Peyer's patch (tissue), 4 donors: Measurements from ENCODE around the gene THRSP. TPM values are rescaled to one million over a fixed set of nuclear protein-coding genes. Genes with fewer than 3 reads are reported as not detected.

ENCODE experiments used
- DNase-seq, 3 donors: peaks; one replicate each; pipeline ENCODE4 v3.0.0-alpha.2; 2017 to 2019
- H3K27ac ChIP-seq, 4 donors: fragments of 200-600 bp; sonication (generic); one replicate each; pipeline ENCODE4 v1.5.1; 2016 to 2019
- H3K27me3 ChIP-seq, 2 donors: fragments of 200-600 bp; sonication (generic); one replicate each; pipeline ENCODE4 v1.5.1; 2019
- H3K36me3 ChIP-seq, 3 donors: fragments of 200-600 bp; sonication (generic); one replicate each; pipeline ENCODE4 v1.5.1; 2016 to 2019
- H3K4me1 ChIP-seq, 4 donors: fragments of 200-600 bp; sonication (generic); one replicate each; pipeline ENCODE4 v1.5.1; 2016 to 2019
- H3K4me3 ChIP-seq, 4 donors: fragments of 200-600 bp; sonication (generic); 1 replicate in 3 of 4; 2 replicates in 1 of 4; pipeline ENCODE4 v1.5.1; 2016 to 2019; ENCODE audit warnings: mild to moderate bottlenecking in 1 of 4
- H3K9me3 ChIP-seq, 4 donors: fragments of 200-600 bp; sonication (generic); one replicate each; pipeline ENCODE4 v1.5.1; 2016 to 2019; ENCODE audit warnings: mild to moderate bottlenecking in 1 of 4
- CTCF ChIP-seq, 6 experiments: fragments of 450-650 bp in 4 of 6; fragments of 200-600 bp in 2 of 6; sonication (generic) in 1 of 6; IDR thresholded peaks; one replicate each; pipeline ENCODE4 v1.5.1; 2017 to 2019; ENCODE audit warnings: antibody characterized with exemption in 6 of 6, mild to moderate bottlenecking in 3 of 6, moderate library complexity in 1 of 6
- POLR2A ChIP-seq, 2 donors: fragments of 450-650 bp; IDR thresholded peaks; one replicate each; pipeline ENCODE4 v1.5.1; 2017; ENCODE audit warnings: antibody characterized with exemption in 2 of 2, mild to moderate bottlenecking in 2 of 2, moderate library complexity in 2 of 2
- total RNA-seq, 4 donors: library from RNA; depleted of rRNA; stranded (reverse); fragments of >200 nt; gene quantifications; one replicate each; pipeline ENCODE4 v1.1.0, GENCODE V29; 2016

Gene THRSP
- total RNA-seq, 4 donors from 2014 or later, result 4.1 TPM; not detected in 3

GRCh38 chr11:78061921-78062311 is 1.7 kb upstream of the THRSP start:
- no peak for DNase-seq
- no peaks in the 10 kb centered on the region for H3K9me3 ChIP-seq
- no peak for TF ChIP-seq CTCF (IDR thresholded peaks at IDR 0.05)
- no peak for TF ChIP-seq POLR2A (IDR thresholded peaks at IDR 0.05)
- H3K27me3 ChIP-seq, result no peaks in the 10 kb centered on the region
- no peak overlapping the region for H3K4me3 ChIP-seq
- no peaks in the 10 kb centered on the region for H3K36me3 ChIP-seq
- no peak overlapping the region for H3K27ac ChIP-seq
- no peaks in the 10 kb centered on the region for H3K4me1 ChIP-seq

- Histone ChIP-seq H3K4me1 (no peaks in the 10 kb centered on the region), H3K4me3 (no peak overlapping the region), H3K36me3 (peaks cover 0 to 5% (median 0%) of the 10 kb centered on the region in 3 donors), H3K9me3 (no peaks in the 10 kb centered on the region), H3K27me3 (no peaks in the 10 kb centered on the region), H3K27ac (no peak overlapping the region)
- TF ChIP-seq CTCF (IDR thresholded peaks at IDR 0.05), result no peak
- TF ChIP-seq POLR2A (IDR thresholded peaks at IDR 0.05), result no peak
- no peak for DNase-seq
Observed at GRCh38 chr11:78062671-78063070, 990 bp upstream of the THRSP start.

- peaks cover 0 to 28% (median 0%) of the 10 kb centered on the region in 3 donors for H3K36me3 ChIP-seq
- H3K4me3 ChIP-seq, result no peak overlapping the region
- TF ChIP-seq CTCF (IDR thresholded peaks at IDR 0.05), result no peak
- TF ChIP-seq POLR2A (IDR thresholded peaks at IDR 0.05), result no peak
- H3K9me3 ChIP-seq, result no peaks in the 10 kb centered on the region
- no peak overlapping the region for H3K27ac ChIP-seq
- H3K27me3 ChIP-seq, result no peaks in the 10 kb centered on the region
- no peak for DNase-seq
- no peaks in the 10 kb centered on the region for H3K4me1 ChIP-seq
Observed at GRCh38 chr11:78065203-78065602, 1.5 kb downstream of the THRSP start.

- DNase-seq, result no peak
- TF ChIP-seq POLR2A (IDR thresholded peaks at IDR 0.05), result no peak
- H3K4me1 ChIP-seq, result no peaks in the 10 kb centered on the region
Observed at GRCh38 chr11:78066471-78066870, 2.8 kb downstream of the THRSP start.

GRCh38 chr11:78067704-78068103 is 4.0 kb downstream of the THRSP start:
- DNase-seq, result no peak
- peaks cover 0 to 49% (median 0%) of the 10 kb centered on the region in 3 donors for H3K36me3 ChIP-seq
- H3K9me3 ChIP-seq, result no peaks in the 10 kb centered on the region
- no peak overlapping the region for H3K27ac ChIP-seq
- no peak overlapping the region for H3K4me3 ChIP-seq
- H3K27me3 ChIP-seq, result no peaks in the 10 kb centered on the region
- H3K4me1 ChIP-seq, result no peaks in the 10 kb centered on the region
- no peak for TF ChIP-seq CTCF (IDR thresholded peaks at IDR 0.05)
- no peak for TF ChIP-seq POLR2A (IDR thresholded peaks at IDR 0.05)

More at GRCh38 chr11:78066471-78066870, 2.8 kb downstream of the THRSP start:
- H3K4me3 ChIP-seq, result no peak overlapping the region
- H3K27ac ChIP-seq, result no peak overlapping the region
- H3K9me3 ChIP-seq, result no peaks in the 10 kb centered on the region
- no peaks in the 10 kb centered on the region for H3K27me3 ChIP-seq
- peaks cover 0 to 37% (median 0%) of the 10 kb centered on the region in 3 donors for H3K36me3 ChIP-seq

- Histone ChIP-seq H3K4me3 (no peak overlapping the region), H3K36me3 (peaks cover 0 to 49% (median 0%) of the 10 kb centered on the region in 3 donors), H3K27ac (no peak overlapping the region), H3K4me1 (no peaks in the 10 kb centered on the region), H3K9me3 (no peaks in the 10 kb centered on the region), H3K27me3 (no peaks in the 10 kb centered on the region)
- DNase-seq, result no peak
- no peak for TF ChIP-seq POLR2A (IDR thresholded peaks at IDR 0.05)
- TF ChIP-seq CTCF (IDR thresholded peaks at IDR 0.05), result no peak
Observed at GRCh38 chr11:78069465-78069864, 5.8 kb downstream of the THRSP start.
